GM23338 (cell line): ENCODE measurements around the gene PARD3. TPM values are rescaled to one million over a fixed set of nuclear protein-coding genes. Genes with fewer than 3 reads are reported as not detected.

ENCODE experiments used
- ATAC-seq: fragments of 200-7000 bp; cut with Tn5 transposase; 3 replicates; pipeline ENCODE4 v1.9.1; 2020
- DNase-seq: peaks from one replicate; pipeline ENCODE4 v3.0.0-alpha.2; 2015; ENCODE audit warnings: low spot score
- H2AFZ ChIP-seq: fragments of 200-600 bp; sonication (generic); 2 replicates; pipeline ENCODE4 v1.8.0; 2016; ENCODE audit warnings: antibody characterized with exemption, mild to moderate bottlenecking, moderate library complexity
- H3F3A ChIP-seq: fragments of 200-600 bp; sonication (generic); replicated peaks from 2 replicates; pipeline ENCODE4 v1.8.0; 2017; ENCODE audit warnings: antibody characterized with exemption, mixed run types, low read depth
- H3K27ac ChIP-seq: fragments of 200-600 bp; sonication (generic); 2 replicates; pipeline ENCODE4 v1.6.1; 2016; ENCODE audit warnings: low read depth
- H3K27me3 ChIP-seq: fragments of 200-600 bp; sonication (generic); 2 replicates; pipeline ENCODE4 v1.8.0; 2016; ENCODE audit warnings: mild to moderate bottlenecking, mixed run types, moderate library complexity; ENCODE audit not compliant: insufficient read depth
- H3K36me3 ChIP-seq: fragments of 200-600 bp; sonication (generic); 2 replicates; pipeline ENCODE4 v1.8.0; 2016; ENCODE audit warnings: mild to moderate bottlenecking; ENCODE audit not compliant: insufficient read depth
- H3K4me1 ChIP-seq: fragments of 200-600 bp; sonication (generic); 2 replicates; pipeline ENCODE4 v1.8.0; 2016; ENCODE audit warnings: mild to moderate bottlenecking, moderate library complexity; ENCODE audit not compliant: insufficient read depth
- H3K4me2 ChIP-seq: fragments of 200-600 bp; sonication (generic); 2 replicates; pipeline ENCODE4 v1.7.1; 2017; ENCODE audit warnings: mixed run types
- H3K4me3 ChIP-seq: fragments of 200-600 bp; sonication (generic); 2 replicates; pipeline ENCODE4 v1.6.1; 2016; ENCODE audit warnings: mixed run types
- H3K79me2 ChIP-seq: fragments of 200-600 bp; sonication (generic); replicated peaks from 2 replicates; pipeline ENCODE4 v1.8.0; 2017; ENCODE audit warnings: mild to moderate bottlenecking; ENCODE audit not compliant: insufficient read depth
- H3K9me2 ChIP-seq: fragments of 200-600 bp; sonication (generic); 2 replicates; pipeline ENCODE4 v1.8.0; 2017; ENCODE audit not compliant: insufficient read depth
- H4K20me1 ChIP-seq: fragments of 200-600 bp; sonication (generic); replicated peaks from 2 replicates; pipeline ENCODE4 v1.8.0; 2017; ENCODE audit warnings: mild to moderate bottlenecking; ENCODE audit not compliant: insufficient read depth
- H3K27ac Mint-ChIP-seq: 2 replicates; pipeline ENCODE4 v1.8.0; 2020; ENCODE audit warnings: inconsistent platforms, mild to moderate bottlenecking, moderate library complexity, mixed read lengths
- H3K27me3 Mint-ChIP-seq: 3 replicates; pipeline ENCODE4 v1.8.0; 2022; ENCODE audit warnings: low read depth, mild to moderate bottlenecking, moderate library complexity, mixed read lengths, inconsistent platforms; ENCODE audit not compliant: insufficient read depth, poor library complexity
- H3K36me3 Mint-ChIP-seq: 3 replicates; pipeline ENCODE4 v1.8.0; 2021; ENCODE audit warnings: low read depth, mild to moderate bottlenecking, inconsistent platforms, moderate library complexity, mixed read lengths
- H3K4me1 Mint-ChIP-seq: 3 replicates; pipeline ENCODE4 v1.8.0; 2020; ENCODE audit warnings: mild to moderate bottlenecking, inconsistent platforms, mixed read lengths
- H3K4me3 Mint-ChIP-seq: 3 replicates; pipeline ENCODE4 v1.8.0; 2021; ENCODE audit warnings: moderate library complexity, mild to moderate bottlenecking, inconsistent platforms, mixed read lengths
- H3K9me3 Mint-ChIP-seq: 3 replicates; pipeline ENCODE4 v1.8.0; 2020; ENCODE audit warnings: moderate library complexity, mild to moderate bottlenecking, inconsistent platforms, mixed read lengths
- CREB1 ChIP-seq: fragments of 250-450 bp; sonication (Bioruptor Pico); IDR thresholded peaks from 2 replicates; pipeline ENCODE4 v1.5.0; 2020; ENCODE audit warnings: low read depth, mild to moderate bottlenecking, moderate library complexity
- CTCF ChIP-seq, 2 experiments: fragments of 200-600 bp in 1 of 2; sonication (generic) in 1 of 2; conservative IDR thresholded peaks; 2 replicates each; pipeline versions ENCODE4 v1.5.1 to v1.6.1; 2016 to 2017; ENCODE audit warnings: antibody characterized with exemption in 2 of 2, low read depth in 2 of 2, mild to moderate bottlenecking in 2 of 2, moderate library complexity in 1 of 2
- ETS1 ChIP-seq: IDR thresholded peaks from 2 replicates; pipeline ENCODE4 v1.6.1; 2016; ENCODE audit warnings: antibody characterized with exemption
- EZH2 ChIP-seq: fragments of 200-600 bp; sonication (generic); IDR thresholded peaks from one replicate; pipeline ENCODE4 v1.8.0; 2017; ENCODE audit warnings: antibody characterized with exemption, mild to moderate bottlenecking, low read depth; ENCODE audit not compliant: unreplicated experiment
- EZH2phosphoT487 ChIP-seq: fragments of 200-600 bp; sonication (generic); IDR thresholded peaks from one replicate; pipeline ENCODE4 v1.8.1; 2018; ENCODE audit warnings: antibody characterized with exemption; ENCODE audit not compliant: unreplicated experiment
- JUNB ChIP-seq: IDR thresholded peaks from one replicate; pipeline ENCODE4 v1.6.1; 2016; ENCODE audit warnings: antibody characterized with exemption; ENCODE audit not compliant: unreplicated experiment
- NANOG ChIP-seq: IDR thresholded peaks from 2 replicates; pipeline ENCODE4 v1.6.1; 2016; ENCODE audit warnings: antibody characterized with exemption, borderline replicate concordance
- POLR2AphosphoS5 ChIP-seq: IDR thresholded peaks from 2 replicates; pipeline ENCODE4 v1.6.1; 2016; ENCODE audit warnings: antibody characterized with exemption, low read depth
- REST ChIP-seq: IDR thresholded peaks from one replicate; pipeline ENCODE4 v1.6.1; 2018; ENCODE audit warnings: antibody characterized with exemption; ENCODE audit not compliant: unreplicated experiment
- STAT1 ChIP-seq: IDR thresholded peaks from one replicate; pipeline ENCODE4 v1.6.1; 2016; ENCODE audit warnings: antibody characterized with exemption; ENCODE audit not compliant: unreplicated experiment
- ZNF114 ChIP-seq: fragments of 250-450 bp; sonication (Bioruptor Pico); IDR thresholded peaks from 2 replicates; pipeline ENCODE4 v1.5.0; 2020; ENCODE audit warnings: mild to moderate bottlenecking, moderate library complexity
- ZNF331 ChIP-seq: fragments of 250-450 bp; sonication (Bioruptor Pico); IDR thresholded peaks from 2 replicates; pipeline ENCODE4 v1.5.0; 2020; ENCODE audit warnings: low read depth, mild to moderate bottlenecking, moderate library complexity
- ZNF462 ChIP-seq: fragments of 250-450 bp; sonication (Bioruptor Pico); IDR thresholded peaks from 2 replicates; pipeline ENCODE4 v1.5.0; 2020; ENCODE audit warnings: mild to moderate bottlenecking, moderate library complexity
- polyA plus RNA-seq: library from polyadenylated mRNA; unstranded; fragments of >200 nt; fragmentation: Nextera tagmentation; extraction: Ambion mirVana; gene quantifications from 2 replicates; pipeline ENCODE4 v1.2.1, GENCODE V29; 2016
- total RNA-seq: library from RNA; depleted of rRNA; stranded (reverse); fragments of >200 nt; shearing (Covaris generic); gene quantifications from 2 replicates; pipeline ENCODE4 v1.2.3, GENCODE V29; 2014

PARD3 gene
- total and polyA plus RNA-seq, 2 experiments from 2014 or later = 30.2 to 51.4 TPM

GRCh38 chr10:34196058-34196433 is 619.0 kb downstream of the PARD3 start:
- no peak overlapping the region for H3K4me3 ChIP-seq
- H4K20me1 ChIP-seq = no peaks in the 10 kb centered on the region
- no peaks in the 10 kb centered on the region for H3F3A ChIP-seq
- H3K79me2 ChIP-seq = no peaks in the 10 kb centered on the region
- H3K4me2 ChIP-seq = no peak overlapping the region
- H3K9me3 Mint-ChIP-seq = no peaks in the 10 kb centered on the region
- H3K9me2 ChIP-seq = no peaks in the 10 kb centered on the region; the same call in 1 of the 2 replicates
- H3K27ac Mint-ChIP-seq = no peak overlapping the region
- H3K27me3 ChIP-seq = no peaks in the 10 kb centered on the region
- no peak for DNase-seq
- TF ChIP-seq CTCF (conservative IDR thresholded peaks at IDR 0.05; ENCODE audit: low read depth in 2 of 2) (no peak), CREB1 (CRISPR knock-in tag) (no peak), JUNB (no peak), ZNF331 (CRISPR knock-in tag) (no peak), POLR2AphosphoS5 (no peak), NANOG (no peak), STAT1 (no peak), EZH2 (no peak), ZNF462 (CRISPR knock-in tag) (no peak), REST (no peak), ETS1 (no peak), EZH2phosphoT487 (no peak), ZNF114 (no peak)
- H3K4me1 Mint-ChIP-seq = peaks cover 48% of the 10 kb centered on the region
- H3K27me3 Mint-ChIP-seq = peaks cover 5% of the 10 kb centered on the region
- no peak overlapping the region for H3K4me3 Mint-ChIP-seq
- no peaks in the 10 kb centered on the region for H3K36me3 ChIP-seq
- no peak overlapping the region for H3K27ac ChIP-seq
- no peak for ATAC-seq
- H2AFZ ChIP-seq = no peak overlapping the region
- H3K4me1 ChIP-seq = peaks cover 39% of the 10 kb centered on the region
- no peaks in the 10 kb centered on the region for H3K36me3 Mint-ChIP-seq
